IPS-18a (cell line): ENCODE results near the gene P2RX2.

Experiments
- H3K27ac ChIP-seq: one replicate; pipeline ENCODE4 v1.5.1; 2013; ENCODE audit warnings: low read length
- H3K27me3 ChIP-seq: one replicate; pipeline ENCODE4 v1.6.1; 2013; ENCODE audit warnings: mild to moderate bottlenecking, low read length; ENCODE audit not compliant: control insufficient read depth, insufficient read depth
- H3K36me3 ChIP-seq: one replicate; pipeline ENCODE4 v1.6.1; 2013; ENCODE audit warnings: low read depth, low read length; ENCODE audit not compliant: control insufficient read depth
- H3K4me1 ChIP-seq: one replicate; pipeline ENCODE4 v1.6.1; 2013; ENCODE audit warnings: low read depth, low read length; ENCODE audit not compliant: control insufficient read depth
- H3K4me3 ChIP-seq: one replicate; pipeline ENCODE4 v1.5.1; 2013; ENCODE audit warnings: low read length
- H3K9ac ChIP-seq: one replicate; pipeline ENCODE4 v1.6.1; 2013; ENCODE audit warnings: mild to moderate bottlenecking, low read length, moderate library complexity
- H3K9me3 ChIP-seq: one replicate; pipeline ENCODE4 v1.6.1; 2013; ENCODE audit warnings: low read depth, low read length; ENCODE audit not compliant: control insufficient read depth

P2RX2 gene

GRCh38 chr12:132605892-132606291 is 12.7 kb upstream of the P2RX2 start:
- Histone ChIP-seq H3K36me3 (no peaks in the 10 kb centered on the region), H3K4me1 (peaks cover 5% of the 10 kb centered on the region), H3K4me3 (no peak overlapping the region), H3K9me3 (no peaks in the 10 kb centered on the region), H3K27me3 (peaks cover 95% of the 10 kb centered on the region), H3K27ac (no peak overlapping the region), H3K9ac (no peak overlapping the region)

- Histone ChIP-seq H3K4me3 (no peak overlapping the region), H3K27me3 (peaks cover 95% of the 10 kb centered on the region), H3K36me3 (no peaks in the 10 kb centered on the region), H3K27ac (no peak overlapping the region), H3K4me1 (peaks cover 5% of the 10 kb centered on the region), H3K9me3 (no peaks in the 10 kb centered on the region), H3K9ac (no peak overlapping the region)
Measured at GRCh38 chr12:132606466-132606865, 12.1 kb upstream of the P2RX2 start.

- H3K9me3 ChIP-seq, result no peaks in the 10 kb centered on the region
- H3K4me1 ChIP-seq, result peaks cover 5% of the 10 kb centered on the region
- H3K27me3 ChIP-seq, result peaks cover 95% of the 10 kb centered on the region
- no peaks in the 10 kb centered on the region for H3K36me3 ChIP-seq
- no peak overlapping the region for H3K27ac ChIP-seq
- H3K9ac ChIP-seq, result no peak overlapping the region
- no peak overlapping the region for H3K4me3 ChIP-seq
Measured at GRCh38 chr12:132606927-132607326, 11.6 kb upstream of the P2RX2 start.

GRCh38 chr12:132608231-132609171 is 10.1 kb upstream of the P2RX2 start:
- peaks cover 95% of the 10 kb centered on the region for H3K27me3 ChIP-seq
- H3K36me3 ChIP-seq, result no peaks in the 10 kb centered on the region
- H3K27ac ChIP-seq, result no peak overlapping the region
- H3K4me3 ChIP-seq, result no peak overlapping the region
- H3K9ac ChIP-seq, result no peak overlapping the region
- H3K9me3 ChIP-seq, result no peaks in the 10 kb centered on the region
- no peaks in the 10 kb centered on the region for H3K4me1 ChIP-seq

GRCh38 chr12:132610051-132610759 is 8.4 kb upstream of the P2RX2 start, which contains the start of gene LRCOL1:
Gene LRCOL1, minus strand, starts transcription at chr12:132610582. Its CDS starts 4,331 bp downstream, at chr12:132606251.
- no peaks in the 10 kb centered on the region for H3K9me3 ChIP-seq
- H3K4me3 ChIP-seq, result peak within 1 kb of the TSS; percentile 24
- H3K4me1 ChIP-seq, result no peaks in the 10 kb centered on the region
- H3K9ac ChIP-seq, result no peak within 1 kb of the TSS
- H3K27ac ChIP-seq, result no peak within 1 kb of the TSS
- no peaks in the 10 kb centered on the region for H3K36me3 ChIP-seq
- H3K27me3 ChIP-seq, result peaks cover 95% of the 10 kb centered on the region

- H3K27ac ChIP-seq, result no peak overlapping the region
- H3K4me1 ChIP-seq, result no peaks in the 10 kb centered on the region
- H3K9ac ChIP-seq, result no peak overlapping the region
- peaks cover 100% of the 10 kb centered on the region for H3K27me3 ChIP-seq
- no peaks in the 10 kb centered on the region for H3K36me3 ChIP-seq
- no peak overlapping the region for H3K4me3 ChIP-seq
- H3K9me3 ChIP-seq, result no peaks in the 10 kb centered on the region
Measured at GRCh38 chr12:132610866-132611602, 7.5 kb upstream of the P2RX2 start.

GRCh38 chr12:132611620-132612019 is 7.0 kb upstream of the P2RX2 start:
- Histone ChIP-seq H3K4me1 (no peaks in the 10 kb centered on the region), H3K27me3 (peaks cover 100% of the 10 kb centered on the region)

GRCh38 chr12:132614029-132614428 is 4.5 kb upstream of the P2RX2 start:
- no peak overlapping the region for H3K27ac ChIP-seq
- no peaks in the 10 kb centered on the region for H3K36me3 ChIP-seq
- H3K27me3 ChIP-seq, result peaks cover 94% of the 10 kb centered on the region
- peaks cover 12% of the 10 kb centered on the region for H3K9me3 ChIP-seq
- no peak overlapping the region for H3K4me3 ChIP-seq
- H3K4me1 ChIP-seq, result no peaks in the 10 kb centered on the region
- H3K9ac ChIP-seq, result no peak overlapping the region

More at GRCh38 chr12:132611620-132612019, 7.0 kb upstream of the P2RX2 start:
- H3K9me3 ChIP-seq, result peaks cover under 1% of the 10 kb centered on the region
- H3K9ac ChIP-seq, result no peak overlapping the region
- H3K4me3 ChIP-seq, result no peak overlapping the region
- no peak overlapping the region for H3K27ac ChIP-seq
- H3K36me3 ChIP-seq, result no peaks in the 10 kb centered on the region

GRCh38 chr12:132614861-132615578 is 3.6 kb upstream of the P2RX2 start:
- no peaks in the 10 kb centered on the region for H3K36me3 ChIP-seq
- no peak overlapping the region for H3K4me3 ChIP-seq
- no peaks in the 10 kb centered on the region for H3K4me1 ChIP-seq
- H3K9me3 ChIP-seq, result peaks cover 12% of the 10 kb centered on the region
- peaks cover 93% of the 10 kb centered on the region for H3K27me3 ChIP-seq
- no peak overlapping the region for H3K27ac ChIP-seq
- H3K9ac ChIP-seq, result no peak overlapping the region

GRCh38 chr12:132615579-132616038 is 3.0 kb upstream of the P2RX2 start:
- Histone ChIP-seq H3K4me3 (no peak overlapping the region), H3K36me3 (no peaks in the 10 kb centered on the region), H3K9me3 (peaks cover 12% of the 10 kb centered on the region), H3K4me1 (no peaks in the 10 kb centered on the region), H3K9ac (no peak overlapping the region), H3K27ac (no peak overlapping the region), H3K27me3 (peaks cover 93% of the 10 kb centered on the region)
